Right lobe of liver (tissue), 4 donors: ENCODE data around the gene GPR180.

Experiments
- POLR2A ChIP-seq: fragments of 450-650 bp; IDR thresholded peaks from one replicate; pipeline ENCODE4 v1.6.1; 2017; ENCODE audit warnings: antibody characterized with exemption, mild to moderate bottlenecking
- TF ChIP-seq, protein P1 (sequence below), 4 donors: fragments of 200-600 bp in 3 of 4; fragments of 450-650 bp in 1 of 4; IDR thresholded peaks; one replicate each; pipeline versions ENCODE4 v1.5.1 to v1.8.0; 2016 to 2022; ENCODE audit warnings: antibody characterized with exemption in 4 of 4, mild to moderate bottlenecking in 2 of 4
- donor health status: DM: no; HTN: no; CAD: no.
- donor health status: DM: no; HTN: no; CAD: no.
- donor health status: DM: no; HTN: yes; CAD: no.

DNA sequence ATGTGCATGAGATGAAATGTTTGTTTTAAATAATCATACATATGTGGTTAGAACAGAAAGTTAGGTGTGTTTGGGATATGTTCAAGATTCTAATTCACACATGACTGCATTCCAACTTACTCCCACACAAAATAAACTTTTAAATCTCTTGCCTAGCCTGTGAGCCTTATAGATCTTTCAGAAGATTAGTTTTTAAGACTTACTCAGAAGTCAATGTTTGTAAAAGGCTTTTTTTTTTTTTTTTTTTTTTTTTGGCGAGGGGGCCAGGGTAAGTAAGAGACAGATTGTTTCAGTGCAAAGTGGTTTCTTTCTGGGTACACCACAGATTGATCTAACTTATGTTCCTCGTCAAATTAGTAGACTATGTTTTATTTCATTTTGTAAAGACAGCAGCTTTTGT, 39.1 kb downstream of the GPR180 start:
- TF ChIP-seq, protein P1, sequence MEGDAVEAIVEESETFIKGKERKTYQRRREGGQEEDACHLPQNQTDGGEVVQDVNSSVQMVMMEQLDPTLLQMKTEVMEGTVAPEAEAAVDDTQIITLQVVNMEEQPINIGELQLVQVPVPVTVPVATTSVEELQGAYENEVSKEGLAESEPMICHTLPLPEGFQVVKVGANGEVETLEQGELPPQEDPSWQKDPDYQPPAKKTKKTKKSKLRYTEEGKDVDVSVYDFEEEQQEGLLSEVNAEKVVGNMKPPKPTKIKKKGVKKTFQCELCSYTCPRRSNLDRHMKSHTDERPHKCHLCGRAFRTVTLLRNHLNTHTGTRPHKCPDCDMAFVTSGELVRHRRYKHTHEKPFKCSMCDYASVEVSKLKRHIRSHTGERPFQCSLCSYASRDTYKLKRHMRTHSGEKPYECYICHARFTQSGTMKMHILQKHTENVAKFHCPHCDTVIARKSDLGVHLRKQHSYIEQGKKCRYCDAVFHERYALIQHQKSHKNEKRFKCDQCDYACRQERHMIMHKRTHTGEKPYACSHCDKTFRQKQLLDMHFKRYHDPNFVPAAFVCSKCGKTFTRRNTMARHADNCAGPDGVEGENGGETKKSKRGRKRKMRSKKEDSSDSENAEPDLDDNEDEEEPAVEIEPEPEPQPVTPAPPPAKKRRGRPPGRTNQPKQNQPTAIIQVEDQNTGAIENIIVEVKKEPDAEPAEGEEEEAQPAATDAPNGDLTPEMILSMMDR (IDR thresholded peaks at IDR 0.05) = no peak
- TF ChIP-seq POLR2A = no peak
